ENCODE measurements around the gene IL22. TPM values are rescaled to one million over a fixed set of nuclear protein-coding genes. Genes with fewer than 3 reads are reported as not detected.

IL22 gene
- total RNA-seq, 6 experiments from 2014 or later = not detected

GRCh38 chr12:68231691-68232090 lies 21.7 kb downstream of the IL22 start:
- no peak overlapping the region for H3K4me3 Mint-ChIP-seq

GRCh38 chr12:68231229-68231628 lies 22.2 kb downstream of the IL22 start:
- H3K9me3 Mint-ChIP-seq = no peaks in the 10 kb centered on the region
- no peak for TF ChIP-seq CTCF (IDR thresholded peaks at IDR 0.05)
- no peaks in the 10 kb centered on the region; the same call in 1 of the 2 replicates for H3K4me1 Mint-ChIP-seq (ENCODE audit: low read depth)
- H3K4me3 Mint-ChIP-seq = no peak overlapping the region
- DNase-seq = no peak
- no peaks in the 10 kb centered on the region for H3K36me3 Mint-ChIP-seq (ENCODE audit: low read depth)
- no peak overlapping the region for H3K27ac Mint-ChIP-seq
- H3K27me3 Mint-ChIP-seq (ENCODE audit: insufficient read depth) = peaks cover 31% of the 10 kb centered on the region

More at GRCh38 chr12:68231691-68232090, 21.7 kb downstream of the IL22 start:
- no peaks in the 10 kb centered on the region for H3K9me3 Mint-ChIP-seq
- H3K4me1 Mint-ChIP-seq (ENCODE audit: low read depth) = peaks cover 3% of the 10 kb centered on the region
- TF ChIP-seq CTCF (IDR thresholded peaks at IDR 0.05) = no peak
- no peak overlapping the region for H3K27ac Mint-ChIP-seq
- DNase-seq = no peak
- H3K36me3 Mint-ChIP-seq (ENCODE audit: low read depth) = no peaks in the 10 kb centered on the region
- peaks cover 26% of the 10 kb centered on the region for H3K27me3 Mint-ChIP-seq (ENCODE audit: insufficient read depth)

- Mint-ChIP-seq H3K9me3 (no peaks in the 10 kb centered on the region), H3K4me3 (no peak overlapping the region), H3K27me3 (ENCODE audit: insufficient read depth) (peaks cover 31% of the 10 kb centered on the region), H3K36me3 (ENCODE audit: low read depth) (no peaks in the 10 kb centered on the region), H3K27ac (no peak overlapping the region), H3K4me1 (ENCODE audit: low read depth) (peaks cover 3% of the 10 kb centered on the region; the same call in 1 of the 2 replicates)
- DNase-seq = no peak
- no peak for TF ChIP-seq CTCF (IDR thresholded peaks at IDR 0.05)
These were observed 23.4 kb downstream of the IL22 start for GRCh38 chr12:68229956-68230355.

GRCh38 chr12:68227356-68227755 lies 26.0 kb downstream of the IL22 start:
- Mint-ChIP-seq H3K27ac (no peak overlapping the region), H3K4me1 (ENCODE audit: low read depth) (peaks cover 24% of the 10 kb centered on the region), H3K9me3 (no peaks in the 10 kb centered on the region), H3K4me3 (no peak overlapping the region), H3K27me3 (ENCODE audit: insufficient read depth) (peaks cover 28% of the 10 kb centered on the region), H3K36me3 (ENCODE audit: low read depth) (no peaks in the 10 kb centered on the region)
- DNase-seq = no peak
- TF ChIP-seq CTCF (IDR thresholded peaks at IDR 0.05) = no peak

GRCh38 chr12:68225576-68226476 lies 27.6 kb downstream of the IL22 start, which contains the start of gene IL26:
IL26 (minus strand) TSS chr12:68225810; CDS start chr12:68225756, 54 bp downstream.
- H3K4me3 Mint-ChIP-seq = no peak within 1 kb of the TSS
- DNase-seq = no peak
- H3K36me3 Mint-ChIP-seq (ENCODE audit: low read depth) = no peaks in the 10 kb centered on the region
- no peaks in the 10 kb centered on the region for H3K9me3 Mint-ChIP-seq
- peaks cover 24% of the 10 kb centered on the region for H3K4me1 Mint-ChIP-seq (ENCODE audit: low read depth)
- H3K27ac Mint-ChIP-seq = no peak within 1 kb of the TSS
- TF ChIP-seq CTCF (IDR thresholded peaks at IDR 0.05) = no peak
- H3K27me3 Mint-ChIP-seq (ENCODE audit: insufficient read depth) = peaks cover 24% of the 10 kb centered on the region
